Measurements from ENCODE around the gene COMT. TPM values are rescaled to one million over a fixed set of nuclear protein-coding genes. Genes with fewer than 3 reads are reported as not detected.

COMT gene
- total and polyA plus RNA-seq, 2 donors from 2014 or later = 118 to 244 TPM

DNA sequence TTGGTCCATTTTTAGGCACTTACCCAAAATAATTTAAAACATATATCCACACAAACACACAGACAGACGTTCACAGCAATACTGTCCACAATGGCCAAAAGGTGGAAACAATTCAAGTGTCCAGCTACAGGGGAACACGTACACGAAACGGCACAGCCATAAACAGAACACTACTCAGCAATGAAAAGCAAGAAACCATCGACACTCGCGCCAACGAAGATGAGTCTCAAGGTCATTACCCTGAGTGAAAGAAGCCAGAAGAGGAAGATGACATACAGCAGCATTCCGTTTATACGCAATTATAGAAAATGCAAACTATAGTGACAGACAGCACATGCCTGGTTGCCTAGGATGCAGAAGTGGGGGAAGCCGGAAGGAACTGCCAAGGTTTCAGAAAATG, 13.4 kb upstream of the COMT start:
- no peak overlapping the region for H3K4me3 ChIP-seq (ENCODE audit: low read length in 3 of 3)
- no peaks in the 10 kb centered on the region for H3K27me3 ChIP-seq (ENCODE audit: control insufficient read depth, insufficient read depth, low read length)
- intact Hi-C loops (cut with DNase I) = no loop called here
- no peak overlapping the region for H3K27ac ChIP-seq (ENCODE audit: low read depth in 2 of 2, low read length in 2 of 2)
- no peak overlapping the region for H3K9ac ChIP-seq (ENCODE audit: low read length in 3 of 3)
- H3K4me1 ChIP-seq (ENCODE audit: control insufficient read depth in 2 of 3, insufficient read depth in 2 of 3, low read depth in 1 of 3, low read length in 3 of 3) = no peaks in the 10 kb centered on the region
- H3K36me3 ChIP-seq (ENCODE audit: control insufficient read depth in 2 of 3, insufficient read depth in 3 of 3, low read length in 3 of 3) = no peaks in the 10 kb centered on the region
- no peak for FAIRE-seq
- no peak for DNase-seq
- H3K9me3 ChIP-seq (ENCODE audit: control insufficient read depth in 2 of 3, insufficient read depth in 1 of 3, low read length in 3 of 3) = no peaks in the 10 kb centered on the region
- TF ChIP-seq, protein P1, sequence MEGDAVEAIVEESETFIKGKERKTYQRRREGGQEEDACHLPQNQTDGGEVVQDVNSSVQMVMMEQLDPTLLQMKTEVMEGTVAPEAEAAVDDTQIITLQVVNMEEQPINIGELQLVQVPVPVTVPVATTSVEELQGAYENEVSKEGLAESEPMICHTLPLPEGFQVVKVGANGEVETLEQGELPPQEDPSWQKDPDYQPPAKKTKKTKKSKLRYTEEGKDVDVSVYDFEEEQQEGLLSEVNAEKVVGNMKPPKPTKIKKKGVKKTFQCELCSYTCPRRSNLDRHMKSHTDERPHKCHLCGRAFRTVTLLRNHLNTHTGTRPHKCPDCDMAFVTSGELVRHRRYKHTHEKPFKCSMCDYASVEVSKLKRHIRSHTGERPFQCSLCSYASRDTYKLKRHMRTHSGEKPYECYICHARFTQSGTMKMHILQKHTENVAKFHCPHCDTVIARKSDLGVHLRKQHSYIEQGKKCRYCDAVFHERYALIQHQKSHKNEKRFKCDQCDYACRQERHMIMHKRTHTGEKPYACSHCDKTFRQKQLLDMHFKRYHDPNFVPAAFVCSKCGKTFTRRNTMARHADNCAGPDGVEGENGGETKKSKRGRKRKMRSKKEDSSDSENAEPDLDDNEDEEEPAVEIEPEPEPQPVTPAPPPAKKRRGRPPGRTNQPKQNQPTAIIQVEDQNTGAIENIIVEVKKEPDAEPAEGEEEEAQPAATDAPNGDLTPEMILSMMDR (IDR thresholded peaks at IDR 0.05; ENCODE audit: borderline replicate concordance, extremely low read depth, insufficient read depth) = no peak

DNA sequence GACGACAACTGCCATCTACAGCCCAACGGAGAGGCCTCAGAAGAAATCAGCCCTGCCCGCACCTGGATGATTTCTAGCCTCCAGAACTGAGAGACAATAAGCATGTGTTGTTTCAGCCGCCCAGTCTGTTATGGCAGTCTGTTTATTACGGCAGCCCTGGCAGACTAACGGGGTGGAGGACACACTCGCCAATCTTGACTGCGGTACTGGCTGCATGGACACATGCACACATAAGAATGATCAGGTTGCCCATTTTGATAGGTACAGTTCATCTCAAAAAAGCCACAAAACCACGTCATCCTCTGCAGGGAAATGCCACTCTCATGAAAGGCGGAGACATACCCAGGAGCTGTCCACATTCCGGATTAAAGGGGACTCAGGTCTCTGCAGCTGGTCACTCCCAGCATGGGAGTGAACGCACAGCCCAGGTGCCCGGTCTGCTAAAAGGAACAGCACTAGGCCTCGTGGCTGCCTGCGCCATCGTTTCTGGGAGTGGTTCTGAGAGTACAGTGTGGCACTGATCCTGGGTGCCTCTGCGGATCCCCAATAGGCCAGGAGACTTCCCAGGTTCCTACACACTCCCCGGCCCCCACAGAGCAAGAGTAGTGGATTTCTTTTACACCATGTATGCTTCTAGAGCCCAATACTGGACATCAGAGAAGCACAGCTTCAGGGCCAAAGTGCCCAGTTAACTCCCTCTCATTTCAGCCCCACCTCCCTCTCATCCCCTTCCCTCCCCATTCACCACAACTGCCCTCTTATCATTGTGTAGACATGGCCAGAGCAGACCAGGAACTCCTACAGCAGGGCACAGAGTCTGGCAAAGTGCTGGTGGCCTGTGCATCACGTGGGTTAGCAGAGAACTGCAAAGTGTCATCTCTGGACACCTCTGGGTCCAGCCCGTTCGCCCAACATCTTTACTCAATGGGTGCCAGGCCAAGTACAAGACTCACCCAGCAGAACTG, 11.7 kb upstream of the COMT start:
- no peak overlapping the region for H3K9ac ChIP-seq (ENCODE audit: low read length in 3 of 3)
- FAIRE-seq (no peak), DNase-seq (no peak)
- no peaks in the 10 kb centered on the region for H3K27me3 ChIP-seq (ENCODE audit: control insufficient read depth, insufficient read depth, low read length)
- H3K4me1 ChIP-seq (ENCODE audit: control insufficient read depth in 2 of 3, insufficient read depth in 2 of 3, low read depth in 1 of 3, low read length in 3 of 3) = no peaks in the 10 kb centered on the region
- no peak overlapping the region for H3K27ac ChIP-seq (ENCODE audit: low read depth in 2 of 2, low read length in 2 of 2)
- H3K36me3 ChIP-seq (ENCODE audit: control insufficient read depth in 2 of 3, insufficient read depth in 3 of 3, low read length in 3 of 3) = no peaks in the 10 kb centered on the region
- TF ChIP-seq, protein P1 (IDR thresholded peaks at IDR 0.05; ENCODE audit: borderline replicate concordance, extremely low read depth, insufficient read depth) = no peak
- intact Hi-C loops (cut with DNase I) = no loop called here
- no peaks in the 10 kb centered on the region for H3K9me3 ChIP-seq (ENCODE audit: control insufficient read depth in 2 of 3, insufficient read depth in 1 of 3, low read length in 3 of 3)
- no peak overlapping the region for H3K4me3 ChIP-seq (ENCODE audit: low read length in 3 of 3)

- FAIRE-seq (no peak), DNase-seq (no peak)
- intact Hi-C loops (cut with DNase I) = no loop called here
These were observed 10.8 kb upstream of the COMT start for GRCh38 chr22:19930551-19931486.

More at GRCh38 chr22:19930551-19931486, 10.8 kb upstream of the COMT start:
- Histone ChIP-seq H3K36me3 (ENCODE audit: control insufficient read depth in 2 of 3, insufficient read depth in 3 of 3, low read length in 3 of 3) (no peaks in the 10 kb centered on the region), H3K9ac (ENCODE audit: low read length in 3 of 3) (no peak overlapping the region), H3K27me3 (ENCODE audit: control insufficient read depth, insufficient read depth, low read length) (no peaks in the 10 kb centered on the region), H3K4me3 (ENCODE audit: low read length in 3 of 3) (no peak overlapping the region), H3K9me3 (ENCODE audit: control insufficient read depth in 2 of 3, insufficient read depth in 1 of 3, low read length in 3 of 3) (no peaks in the 10 kb centered on the region), H3K4me1 (ENCODE audit: control insufficient read depth in 2 of 3, insufficient read depth in 2 of 3, low read depth in 1 of 3, low read length in 3 of 3) (no peaks in the 10 kb centered on the region), H3K27ac (ENCODE audit: low read depth in 2 of 2, low read length in 2 of 2) (no peak overlapping the region)
- TF ChIP-seq, protein P1 (IDR thresholded peaks at IDR 0.05; ENCODE audit: borderline replicate concordance, extremely low read depth, insufficient read depth) = no peak
